ENCODE measurements around the gene MTCH1. TPM values are rescaled to one million over a fixed set of nuclear protein-coding genes. Genes with fewer than 3 reads are reported as not detected.

MTCH1 gene
- total RNA-seq, 4 donors from 2014 or later: 85.6 to 127 (median 116) TPM

GRCh38 chr6:37017606-37018197 lies 31.7 kb upstream of the MTCH1 start:
- ATAC-seq: peak in 1 of 2 donors; percentile 21
- peaks cover 9 to 11% of the 10 kb centered on the region in 2 donors for H3K4me1 ChIP-seq
- no peak for DNase-seq
- H3K36me3 ChIP-seq: no peaks in the 10 kb centered on the region
- H3K27me3 ChIP-seq: no peaks in the 10 kb centered on the region
- TF ChIP-seq POLR2A (IDR thresholded peaks at IDR 0.05) (no peak), CTCF (IDR thresholded peaks at IDR 0.05 in 4 of 5, conservative IDR thresholded peaks at IDR 0.05 in 1 of 5) (no peak)
- H3K9me3 ChIP-seq: no peaks in the 10 kb centered on the region
- in situ Hi-C loops (cut with MboI; ENCODE audit: low sequenced_read_pairs in 4 of 4): loop anchor here (10.0 to 25.0 kb wide), 3 partner anchors 130 to 255 kb away; partner anchors contain the start of gene C6orf89 (in 3 of the 4)
- intact Hi-C loops (cut with DNase I; ENCODE audit: low total_unique reads): loop anchor here (1.0 to 5.0 kb wide), 5 partner anchors 38 to 250 kb away; partner anchors contain the start of gene C6orf89
- H3K27ac ChIP-seq: peak overlapping the region; percentile 19 to 62 (median 40)
- H3K4me3 ChIP-seq: no peak overlapping the region

- ATAC-seq (no peak), DNase-seq (no peak)
- no peak overlapping the region for H3K4me3 ChIP-seq
- H3K9me3 ChIP-seq: no peaks in the 10 kb centered on the region
- in situ Hi-C loops (cut with MboI; ENCODE audit: low sequenced_read_pairs in 4 of 4): loop anchor here (10.0 to 25.0 kb wide), 3 partner anchors 130 to 255 kb away; partner anchors contain the start of gene C6orf89 (in 3 of the 4)
- no peaks in the 10 kb centered on the region for H3K27me3 ChIP-seq
- TF ChIP-seq CTCF (IDR thresholded peaks at IDR 0.05 in 4 of 5, conservative IDR thresholded peaks at IDR 0.05 in 1 of 5) (no peak), POLR2A (IDR thresholded peaks at IDR 0.05) (no peak)
- H3K27ac ChIP-seq: no peak overlapping the region
- H3K36me3 ChIP-seq: no peaks in the 10 kb centered on the region
- intact Hi-C loops (cut with DNase I; ENCODE audit: low total_unique reads): loop anchor here (5.0 kb wide), 1 partner anchor 250 kb away; no protein-coding TSS in a partner anchor
- peaks cover 9 to 11% of the 10 kb centered on the region in 2 donors for H3K4me1 ChIP-seq
Measured at GRCh38 chr6:37016995-37017394, 31.0 kb upstream of the MTCH1 start.

GRCh38 chr6:37015532-37015931 lies 29.5 kb upstream of the MTCH1 start:
- no peaks in the 10 kb centered on the region for H3K36me3 ChIP-seq
- H3K4me1 ChIP-seq: peaks cover 9 to 11% of the 10 kb centered on the region in 2 donors
- no peaks in the 10 kb centered on the region for H3K27me3 ChIP-seq
- in situ Hi-C loops (cut with MboI; ENCODE audit: low sequenced_read_pairs in 4 of 4) (loop anchor here (10.0 to 25.0 kb wide), 3 partner anchors 128 to 253 kb away; partner anchors contain the start of gene C6orf89 (in 3 of the 4)), intact Hi-C loops (cut with DNase I; ENCODE audit: low total_unique reads) (loop anchor here (5.0 kb wide), 1 partner anchor 248 kb away; no protein-coding TSS in a partner anchor)
- no peaks in the 10 kb centered on the region for H3K9me3 ChIP-seq
- ATAC-seq (no peak), DNase-seq (no peak)
- H3K4me3 ChIP-seq: no peak overlapping the region
- no peak overlapping the region for H3K27ac ChIP-seq
- TF ChIP-seq CTCF (IDR thresholded peaks at IDR 0.05 in 4 of 5, conservative IDR thresholded peaks at IDR 0.05 in 1 of 5): no peak
- no peak for TF ChIP-seq POLR2A (IDR thresholded peaks at IDR 0.05)

GRCh38 chr6:37014667-37015066 lies 28.7 kb upstream of the MTCH1 start:
- no peak overlapping the region for H3K4me3 ChIP-seq
- ATAC-seq: no peak
- no peak overlapping the region for H3K27ac ChIP-seq
- no peak for DNase-seq
- H3K4me1 ChIP-seq: peaks cover 9 to 11% of the 10 kb centered on the region in 2 donors
- H3K9me3 ChIP-seq: no peaks in the 10 kb centered on the region
- no peak for TF ChIP-seq CTCF (IDR thresholded peaks at IDR 0.05 in 4 of 5, conservative IDR thresholded peaks at IDR 0.05 in 1 of 5)
- TF ChIP-seq POLR2A (IDR thresholded peaks at IDR 0.05): no peak
- intact Hi-C loops (cut with DNase I; ENCODE audit: low total_unique reads): loop anchor here (5.0 kb wide), 1 partner anchor 247 kb away; no protein-coding TSS in a partner anchor
- H3K36me3 ChIP-seq: no peaks in the 10 kb centered on the region
- in situ Hi-C loops (cut with MboI; ENCODE audit: low sequenced_read_pairs in 4 of 4): loop anchor here (10.0 to 25.0 kb wide), 3 partner anchors 127 to 252 kb away; partner anchors contain the start of gene C6orf89 (in 3 of the 4)
- H3K27me3 ChIP-seq: no peaks in the 10 kb centered on the region

Measured in gastrocnemius medialis (tissue), 4 donors.